ENCODE data around the gene AFAP1L1.

The AFAP1L1 gene

GRCh38 chr5:149271716-149272563, at the start of gene AFAP1L1:
TSS of gene AFAP1L1 (plus strand) at chr5:149271859. CDS start at chr5:149271969, 110 bp downstream.
- no peak for DNase-seq

- no peak for DNase-seq
Observed at GRCh38 chr5:149223081-149223848, 48.4 kb upstream of the AFAP1L1 start.

- DNase-seq: no peak
Observed at GRCh38 chr5:149224282-149224681, 47.4 kb upstream of the AFAP1L1 start.

GRCh38 chr5:149227168-149227826, 44.4 kb upstream of the AFAP1L1 start:
- no peak for DNase-seq

- DNase-seq: no peak
Observed at GRCh38 chr5:149228618-149229297, 42.9 kb upstream of the AFAP1L1 start.

GRCh38 chr5:149229298-149229937, 42.2 kb upstream of the AFAP1L1 start:
- no peak for DNase-seq

GRCh38 chr5:149235841-149236240, 35.8 kb upstream of the AFAP1L1 start:
- no peak for DNase-seq

- DNase-seq: no peak
Observed at GRCh38 chr5:149237662-149238061, 34.0 kb upstream of the AFAP1L1 start.

GRCh38 chr5:149238540-149238939, 33.1 kb upstream of the AFAP1L1 start:
- no peak for DNase-seq

- no peak for DNase-seq
Observed at GRCh38 chr5:149239917-149240316, 31.7 kb upstream of the AFAP1L1 start.

GRCh38 chr5:149240354-149240998, 31.2 kb upstream of the AFAP1L1 start:
- no peak for DNase-seq

GRCh38 chr5:149242339-149242738, 29.3 kb upstream of the AFAP1L1 start:
- DNase-seq: no peak

GRCh38 chr5:149246906-149247305, 24.8 kb upstream of the AFAP1L1 start:
- no peak for DNase-seq

- DNase-seq: no peak
Observed at GRCh38 chr5:149247726-149248125, 23.9 kb upstream of the AFAP1L1 start.

GRCh38 chr5:149251546-149251945, 20.1 kb upstream of the AFAP1L1 start:
- DNase-seq: no peak

GRCh38 chr5:149254506-149254905, 17.2 kb upstream of the AFAP1L1 start:
- no peak for DNase-seq

- DNase-seq: no peak
Observed at GRCh38 chr5:149256451-149256850, 15.2 kb upstream of the AFAP1L1 start.

- DNase-seq: no peak
Observed at GRCh38 chr5:149257131-149257530, 14.5 kb upstream of the AFAP1L1 start.

GRCh38 chr5:149257889-149258705, 13.6 kb upstream of the AFAP1L1 start:
- no peak for DNase-seq

GRCh38 chr5:149260761-149261160, 10.9 kb upstream of the AFAP1L1 start:
- no peak for DNase-seq

GRCh38 chr5:149261246-149261645, 10.4 kb upstream of the AFAP1L1 start:
- DNase-seq: no peak

All from NCI-H2107 (cell line).